ENCODE data around the gene PTPRA. TPM values are rescaled to one million over a fixed set of nuclear protein-coding genes. Genes with fewer than 3 reads are reported as not detected.

Gene PTPRA
- total and polyA plus RNA-seq, 2 of the 13 experiments (the other 11 are each of a cell fraction or from before 2014, with no cell fraction given) = 47.2 to 127 TPM

- TF ChIP-seq YEATS4 (CRISPR knock-in tag; IDR thresholded peaks at IDR 0.05; ENCODE audit: borderline replicate concordance) = peak; percentile 48; the same call in 1 of the 2 replicates
- no peak for TF ChIP-seq ZNF740 (CRISPR knock-in tag; IDR thresholded peaks at IDR 0.05)
- 0 out of 2 replicates have a peak, but pooled peaks have one; percentile 43 for TF ChIP-seq ESRRA (CRISPR knock-in tag; IDR thresholded peaks at IDR 0.05; ENCODE audit: low read depth)
- no peak for TF ChIP-seq CBX2 (IDR thresholded peaks at IDR 0.05; ENCODE audit: low read depth, low read length)
- no peak for TF ChIP-seq CBX2 (CRISPR knock-in tag; IDR thresholded peaks at IDR 0.05; ENCODE audit: low read depth)
- no peak for TF ChIP-seq ZFYVE20 (CRISPR knock-in tag; IDR thresholded peaks at IDR 0.05; ENCODE audit: borderline replicate concordance, low read depth)
- TF ChIP-seq FLYWCH1 (CRISPR knock-in tag; IDR thresholded peaks at IDR 0.05) = no peak
- no peak for TF ChIP-seq AKAP8 (CRISPR knock-in tag; IDR thresholded peaks at IDR 0.05)
- no peak for TF ChIP-seq FIP1L1 (IDR thresholded peaks at IDR 0.05; ENCODE audit: borderline replicate concordance, insufficient read depth, low read depth, low read length)
- peak; percentile 95 for TF ChIP-seq KDM6A (CRISPR knock-in tag; IDR thresholded peaks at IDR 0.05; ENCODE audit: low read depth)
- no peak for TF ChIP-seq SPEN (CRISPR knock-in tag; IDR thresholded peaks at IDR 0.05; ENCODE audit: low read depth)
- TF ChIP-seq CEBPB (IDR thresholded peaks at IDR 0.05; ENCODE audit: borderline replicate concordance, low read depth, low read length) = peak; percentile 98
- TF ChIP-seq ZBTB14 (CRISPR knock-in tag; IDR thresholded peaks at IDR 0.05) = no peak
- peak; percentile 99 for TF ChIP-seq ZNF331 (CRISPR knock-in tag; IDR thresholded peaks at IDR 0.05)
- TF ChIP-seq E2F5 (CRISPR knock-in tag; conservative IDR thresholded peaks at IDR 0.05) = no peak
- no peak for TF ChIP-seq ZNF557 (CRISPR knock-in tag; IDR thresholded peaks at IDR 0.05)
- peak; percentile 97 for TF ChIP-seq SMAD3 (CRISPR knock-in tag; IDR thresholded peaks at IDR 0.05)
- no peak for TF ChIP-seq BHLHE40 (IDR thresholded peaks at IDR 0.05; ENCODE audit: low read length)
- no peak for TF ChIP-seq HOXA7 (CRISPR knock-in tag; IDR thresholded peaks at IDR 0.05)
- TF ChIP-seq XBP1 (CRISPR knock-in tag; IDR thresholded peaks at IDR 0.05) = no peak
- TF ChIP-seq SMAD9 (CRISPR knock-in tag; IDR thresholded peaks at IDR 0.05) = no peak
- peak; percentile 39; the same call in 1 of the 2 replicates for TF ChIP-seq FOXK2 (IDR thresholded peaks at IDR 0.05)
- TF ChIP-seq ZNF839 (CRISPR knock-in tag; IDR thresholded peaks at IDR 0.05; ENCODE audit: borderline replicate concordance) = no peak
- peak; percentile 56; the same call in 1 of the 2 replicates for TF ChIP-seq ZNF460 (CRISPR knock-in tag; IDR thresholded peaks at IDR 0.05; ENCODE audit: borderline replicate concordance)
- TF ChIP-seq NFE2L2 (IDR thresholded peaks at IDR 0.05; ENCODE audit: low read length) = no peak
- TF ChIP-seq YY1 (IDR thresholded peaks at IDR 0.05; ENCODE audit: insufficient read depth, insufficient replicate concordance, low read depth, low read length) = no peak
- TF ChIP-seq ZBTB25 (CRISPR knock-in tag; IDR thresholded peaks at IDR 0.05) = peak; percentile 84
- TF ChIP-seq GATA4 (IDR thresholded peaks at IDR 0.05; ENCODE audit: borderline replicate concordance, low read depth) = peak; percentile 81; the same call in 1 of the 2 replicates
Measured at GRCh38 chr20:2946988-2947961, 74.0 kb downstream of the PTPRA start (continued).
